K562 (cell line): ENCODE results near the gene TEX30. TPM values are rescaled to one million over a fixed set of nuclear protein-coding genes. Genes with fewer than 3 reads are reported as not detected.

ENCODE experiments used
- ARHGAP35 ChIP-seq: fragments of 450-650 bp; IDR thresholded peaks from 2 replicates; pipeline ENCODE4 v1.6.1; 2018; ENCODE audit not compliant: partially characterized antibody
- BACH1 ChIP-seq: fragments of 200-800 bp; sonication (Bioruptor generic); IDR thresholded peaks from 2 replicates; pipeline ENCODE4 v1.6.1; 2016; ENCODE audit warnings: missing genetic modification characterization, missing compliant biosample characterization
- CTBP1 ChIP-seq: fragments of 450-650 bp; IDR thresholded peaks from 2 replicates; pipeline ENCODE4 v1.6.1; 2016; ENCODE audit warnings: borderline replicate concordance
- EP300 ChIP-seq: IDR thresholded peaks from 2 replicates; pipeline ENCODE4 v1.6.1; 2012; ENCODE audit warnings: low read length, improper control_type of control experiment
- MTF1 ChIP-seq: fragments of 250-450 bp; sonication (Bioruptor Pico); IDR thresholded peaks from 2 replicates; pipeline ENCODE4 v1.9.0; 2021; ENCODE audit warnings: moderate library complexity, mild to moderate bottlenecking, inconsistent platforms, borderline replicate concordance
- SP1 ChIP-seq: sonication (generic); formaldehyde crosslinking; IDR thresholded peaks from 2 replicates; pipeline ENCODE4 v1.8.1; 2022; ENCODE audit warnings: mild to moderate bottlenecking, missing genetic modification reagents
- SPI1 ChIP-seq: IDR thresholded peaks from 2 replicates; pipeline ENCODE4 v1.6.1; 2011; ENCODE audit warnings: low read depth, low read length, control low read depth, borderline replicate concordance
- TAF9B ChIP-seq: fragments of 450-650 bp; IDR thresholded peaks from 2 replicates; pipeline ENCODE4 v1.6.1; 2018; ENCODE audit warnings: mild to moderate bottlenecking; ENCODE audit not compliant: partially characterized antibody
- TEAD1 ChIP-seq, 2 experiments: fragments of 450-650 bp in 1 of 2; sonication (generic) in 1 of 2; formaldehyde crosslinking; IDR thresholded peaks; 2 replicates each; pipeline versions ENCODE4 v1.4.0 to v1.8.0; 2020 to 2022; ENCODE audit warnings: mild to moderate bottlenecking in 2 of 2, missing genetic modification reagents in 1 of 2
- ZBTB7A ChIP-seq: IDR thresholded peaks from 2 replicates; pipeline ENCODE4 v1.6.1; 2011; ENCODE audit warnings: low read depth, mild to moderate bottlenecking, low read length, moderate library complexity, borderline replicate concordance; ENCODE audit not compliant: control insufficient read depth
- ZNF436 ChIP-seq: fragments of 250-450, 450-650 bp; sonication (Bioruptor Pico); formaldehyde crosslinking; IDR thresholded peaks from 2 replicates; pipeline ENCODE4 v1.7.0; 2020; ENCODE audit warnings: mild to moderate bottlenecking
- ZNF445 ChIP-seq: fragments of 250-450 bp; sonication (Bioruptor Pico); IDR thresholded peaks from 2 replicates; pipeline ENCODE4 v1.4.0; 2020; ENCODE audit warnings: low read depth, mild to moderate bottlenecking, moderate library complexity
- polyA plus RNA-seq, 8 experiments: library from polyadenylated mRNA; depleted of rRNA in 4 of 8; stranded (reverse) in 5 of 8; unstranded in 3 of 8; fragments of >200 nt; fragmentation: Nextera tagmentation in 2 of 8; fragmentation: Illumina TruSeq in 1 of 8; extraction: Ambion mirVana in 2 of 8; extraction: Trizol in 1 of 8; gene quantifications; 2 replicates each; pipeline versions ENCODE4 v1.2.1 to v1.2.3, GENCODE V29; 2011 to 2014; ENCODE audit warnings: inconsistent platforms in 1 of 8, missing spikeins in 1 of 8
- total RNA-seq, 7 experiments: library from RNA; depleted of rRNA in 6 of 7; stranded (reverse); fragments of >200 nt in 6 of 7; fragmentation: Illumina TruSeq in 2 of 7; extraction: Trizol in 2 of 7; gene quantifications; 2 replicates each; pipeline versions ENCODE4 v1.2.1 to v1.2.3, GENCODE V29; 2011 to 2021; ENCODE audit warnings: low replicate concordance in 1 of 7
- TF ChIP-seq, protein P1 (sequence below), 2 experiments: fragments of 450-650 bp; IDR thresholded peaks; 2 replicates each; pipeline ENCODE4 v1.6.1; 2018; ENCODE audit warnings: mild to moderate bottlenecking in 2 of 2, low read depth in 1 of 2; ENCODE audit not compliant: partially characterized antibody in 2 of 2
- TF ChIP-seq, protein P2 (sequence below): fragments of 250-450 bp; sonication (Bioruptor Pico); IDR thresholded peaks from 2 replicates; pipeline ENCODE4 v1.8.0; 2022; ENCODE audit warnings: moderate library complexity, mild to moderate bottlenecking, inconsistent platforms
- TF ChIP-seq, protein P3 (sequence below): sonication (generic); formaldehyde crosslinking; IDR thresholded peaks from 2 replicates; pipeline ENCODE4 v1.8.1; 2023; ENCODE audit warnings: mild to moderate bottlenecking, missing genetic modification reagents
- TF ChIP-seq, protein P4 (sequence below): fragments of 200-800 bp; sonication (Bioruptor generic); IDR thresholded peaks from 2 replicates; pipeline ENCODE4 v1.6.1; 2017; ENCODE audit warnings: missing genetic modification characterization, missing compliant biosample characterization

Gene TEX30
- total and polyA plus RNA-seq, 9 of the 15 experiments (the other 6 are each of a cell fraction or from before 2014, with no cell fraction given): 24.1 to 143 (median 37.3) TPM

DNA sequence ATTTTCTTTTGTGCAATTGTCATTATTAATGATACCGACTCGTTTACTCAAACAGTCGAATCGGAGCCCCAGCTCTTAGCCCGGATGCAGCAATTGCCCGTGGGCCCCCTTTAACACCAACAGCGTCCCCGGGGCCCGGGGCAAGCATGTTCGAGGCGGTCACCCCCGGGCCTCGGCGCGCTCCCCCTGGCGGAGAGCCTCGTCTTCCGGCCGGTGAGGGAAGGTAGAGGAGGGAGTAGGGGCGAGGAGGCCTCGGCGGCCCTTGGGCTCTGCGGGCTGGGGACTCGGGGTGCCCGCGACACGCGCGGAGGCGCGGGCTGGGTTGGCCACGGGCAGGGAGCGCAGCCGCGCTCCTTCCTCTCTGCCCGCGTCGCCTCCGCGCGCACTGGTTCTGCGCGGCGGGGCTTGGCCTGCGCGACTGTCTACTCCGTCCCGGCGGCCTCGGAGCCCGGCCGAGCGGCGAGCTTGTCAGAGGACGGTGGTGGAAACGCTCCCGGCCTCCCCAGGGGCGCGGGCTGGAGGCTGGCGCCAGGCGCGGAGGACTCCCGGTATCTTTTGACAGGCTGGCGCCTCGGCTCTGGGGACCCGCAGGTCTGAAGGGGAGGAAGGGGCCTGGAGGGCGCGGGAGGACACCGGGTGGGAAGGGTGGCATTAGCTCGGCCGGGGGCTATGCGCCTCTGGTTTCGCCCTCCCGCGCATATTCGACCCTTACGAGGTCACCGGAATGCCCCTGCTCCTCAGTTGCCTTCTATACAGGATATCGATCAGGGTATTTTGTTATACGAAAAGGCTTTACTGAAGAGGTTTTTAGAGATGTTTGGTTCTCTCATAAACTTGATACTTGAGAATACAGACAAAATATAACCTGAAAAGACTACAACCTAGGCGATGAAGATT, 26.8 kb upstream of the TEX30 start (continued):
- TF ChIP-seq, protein P1, sequence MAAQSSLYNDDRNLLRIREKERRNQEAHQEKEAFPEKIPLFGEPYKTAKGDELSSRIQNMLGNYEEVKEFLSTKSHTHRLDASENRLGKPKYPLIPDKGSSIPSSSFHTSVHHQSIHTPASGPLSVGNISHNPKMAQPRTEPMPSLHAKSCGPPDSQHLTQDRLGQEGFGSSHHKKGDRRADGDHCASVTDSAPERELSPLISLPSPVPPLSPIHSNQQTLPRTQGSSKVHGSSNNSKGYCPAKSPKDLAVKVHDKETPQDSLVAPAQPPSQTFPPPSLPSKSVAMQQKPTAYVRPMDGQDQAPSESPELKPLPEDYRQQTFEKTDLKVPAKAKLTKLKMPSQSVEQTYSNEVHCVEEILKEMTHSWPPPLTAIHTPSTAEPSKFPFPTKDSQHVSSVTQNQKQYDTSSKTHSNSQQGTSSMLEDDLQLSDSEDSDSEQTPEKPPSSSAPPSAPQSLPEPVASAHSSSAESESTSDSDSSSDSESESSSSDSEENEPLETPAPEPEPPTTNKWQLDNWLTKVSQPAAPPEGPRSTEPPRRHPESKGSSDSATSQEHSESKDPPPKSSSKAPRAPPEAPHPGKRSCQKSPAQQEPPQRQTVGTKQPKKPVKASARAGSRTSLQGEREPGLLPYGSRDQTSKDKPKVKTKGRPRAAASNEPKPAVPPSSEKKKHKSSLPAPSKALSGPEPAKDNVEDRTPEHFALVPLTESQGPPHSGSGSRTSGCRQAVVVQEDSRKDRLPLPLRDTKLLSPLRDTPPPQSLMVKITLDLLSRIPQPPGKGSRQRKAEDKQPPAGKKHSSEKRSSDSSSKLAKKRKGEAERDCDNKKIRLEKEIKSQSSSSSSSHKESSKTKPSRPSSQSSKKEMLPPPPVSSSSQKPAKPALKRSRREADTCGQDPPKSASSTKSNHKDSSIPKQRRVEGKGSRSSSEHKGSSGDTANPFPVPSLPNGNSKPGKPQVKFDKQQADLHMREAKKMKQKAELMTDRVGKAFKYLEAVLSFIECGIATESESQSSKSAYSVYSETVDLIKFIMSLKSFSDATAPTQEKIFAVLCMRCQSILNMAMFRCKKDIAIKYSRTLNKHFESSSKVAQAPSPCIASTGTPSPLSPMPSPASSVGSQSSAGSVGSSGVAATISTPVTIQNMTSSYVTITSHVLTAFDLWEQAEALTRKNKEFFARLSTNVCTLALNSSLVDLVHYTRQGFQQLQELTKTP (IDR thresholded peaks at IDR 0.05; ENCODE audit: low read depth in 1 of 2, partially characterized antibody in 2 of 2): no peak
- peak; percentile 13; the same call in 1 of the 2 replicates for TF ChIP-seq ZBTB7A
- peak; percentile 46; the same call in 1 of the 2 replicates for TF ChIP-seq CTBP1
- TF ChIP-seq BACH1 (tag): no peak
- TF ChIP-seq, protein P2, sequence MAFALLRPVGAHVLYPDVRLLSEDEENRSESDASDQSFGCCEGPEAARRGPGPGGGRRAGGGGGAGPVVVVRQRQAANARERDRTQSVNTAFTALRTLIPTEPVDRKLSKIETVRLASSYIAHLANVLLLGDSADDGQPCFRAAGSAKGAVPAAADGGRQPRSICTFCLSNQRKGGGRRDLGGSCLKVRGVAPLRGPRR (CRISPR knock-in tag): no peak
- TF ChIP-seq TEAD1 (CRISPR knock-in tag; IDR thresholded peaks at IDR 0.05): no peak
- TF ChIP-seq, protein P3, sequence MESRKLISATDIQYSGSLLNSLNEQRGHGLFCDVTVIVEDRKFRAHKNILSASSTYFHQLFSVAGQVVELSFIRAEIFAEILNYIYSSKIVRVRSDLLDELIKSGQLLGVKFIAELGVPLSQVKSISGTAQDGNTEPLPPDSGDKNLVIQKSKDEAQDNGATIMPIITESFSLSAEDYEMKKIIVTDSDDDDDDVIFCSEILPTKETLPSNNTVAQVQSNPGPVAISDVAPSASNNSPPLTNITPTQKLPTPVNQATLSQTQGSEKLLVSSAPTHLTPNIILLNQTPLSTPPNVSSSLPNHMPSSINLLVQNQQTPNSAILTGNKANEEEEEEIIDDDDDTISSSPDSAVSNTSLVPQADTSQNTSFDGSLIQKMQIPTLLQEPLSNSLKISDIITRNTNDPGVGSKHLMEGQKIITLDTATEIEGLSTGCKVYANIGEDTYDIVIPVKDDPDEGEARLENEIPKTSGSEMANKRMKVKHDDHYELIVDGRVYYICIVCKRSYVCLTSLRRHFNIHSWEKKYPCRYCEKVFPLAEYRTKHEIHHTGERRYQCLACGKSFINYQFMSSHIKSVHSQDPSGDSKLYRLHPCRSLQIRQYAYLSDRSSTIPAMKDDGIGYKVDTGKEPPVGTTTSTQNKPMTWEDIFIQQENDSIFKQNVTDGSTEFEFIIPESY (CRISPR knock-in tag): peak; percentile 64
- no peak for TF ChIP-seq ARHGAP35
- TF ChIP-seq ZNF436 (CRISPR knock-in tag): no peak
- TF ChIP-seq SP1: no peak
- TF ChIP-seq, protein P4, sequence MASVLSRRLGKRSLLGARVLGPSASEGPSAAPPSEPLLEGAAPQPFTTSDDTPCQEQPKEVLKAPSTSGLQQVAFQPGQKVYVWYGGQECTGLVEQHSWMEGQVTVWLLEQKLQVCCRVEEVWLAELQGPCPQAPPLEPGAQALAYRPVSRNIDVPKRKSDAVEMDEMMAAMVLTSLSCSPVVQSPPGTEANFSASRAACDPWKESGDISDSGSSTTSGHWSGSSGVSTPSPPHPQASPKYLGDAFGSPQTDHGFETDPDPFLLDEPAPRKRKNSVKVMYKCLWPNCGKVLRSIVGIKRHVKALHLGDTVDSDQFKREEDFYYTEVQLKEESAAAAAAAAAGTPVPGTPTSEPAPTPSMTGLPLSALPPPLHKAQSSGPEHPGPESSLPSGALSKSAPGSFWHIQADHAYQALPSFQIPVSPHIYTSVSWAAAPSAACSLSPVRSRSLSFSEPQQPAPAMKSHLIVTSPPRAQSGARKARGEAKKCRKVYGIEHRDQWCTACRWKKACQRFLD (CRISPR knock-in tag): no peak
- no peak for TF ChIP-seq ZNF445 (CRISPR knock-in tag)
- TF ChIP-seq EP300: no peak; the same call in 1 of the 2 replicates
- peak; percentile 17 for TF ChIP-seq TAF9B
- no peak for TF ChIP-seq MTF1 (CRISPR knock-in tag)
- no peak for TF ChIP-seq SPI1
